Progenitor cell of endocrine pancreas (in vitro differentiated cells): ENCODE results near the gene SAA4. TPM values are rescaled to one million over a fixed set of nuclear protein-coding genes. Genes with fewer than 3 reads are reported as not detected.
"Not testable (repeated sequence)": the region's sequence is repeated elsewhere in the genome, so short reads cannot be mapped to it uniquely, and the experiment has no call there.

Experiments
- DNase-seq: peaks from one replicate; pipeline ENCODE4 v3.0.0; 2021; ENCODE audit warnings: low spot score; ENCODE audit not compliant: unreplicated experiment
- H3K27ac Mint-ChIP-seq: 2 replicates; pipeline ENCODE4 v1.8.0; 2021; ENCODE audit warnings: mild to moderate bottlenecking, moderate library complexity, mixed read lengths
- H3K27me3 Mint-ChIP-seq: 2 replicates; pipeline ENCODE4 v1.8.0; 2021; ENCODE audit warnings: mixed read lengths
- H3K36me3 Mint-ChIP-seq: 2 replicates; pipeline ENCODE4 v1.8.0; 2022; ENCODE audit warnings: mixed read lengths; ENCODE audit not compliant: insufficient read depth
- H3K4me1 Mint-ChIP-seq: 2 replicates; pipeline ENCODE4 v1.8.0; 2021; ENCODE audit warnings: low read depth, mixed read lengths
- H3K4me3 Mint-ChIP-seq: 2 replicates; pipeline ENCODE4 v1.8.0; 2021; ENCODE audit warnings: low read depth, mild to moderate bottlenecking, moderate library complexity, mixed read lengths
- H3K9me3 Mint-ChIP-seq: 2 replicates; pipeline ENCODE4 v1.8.0; 2021; ENCODE audit warnings: low read depth, mixed read lengths
- CTCF ChIP-seq: fragments of 200-600 bp; sonication (generic); IDR thresholded peaks from one replicate; pipeline ENCODE4 v1.5.0; 2021; ENCODE audit warnings: antibody characterized with exemption, mild to moderate bottlenecking; ENCODE audit not compliant: unreplicated experiment
- total RNA-seq: library from RNA; stranded (reverse); gene quantifications from 2 replicates; pipeline ENCODE4 v1.2.1, GENCODE V29; 2021

SAA4 gene
- total RNA-seq, 1 donor from 2014 or later: not detected

GRCh38 chr11:18264035-18264434 is 27.4 kb upstream of the SAA4 start:
- DNase-seq: no peak
- Mint-ChIP-seq H3K27me3 (peaks cover 3% of the 10 kb centered on the region), H3K36me3 (no peaks in the 10 kb centered on the region), H3K9me3 (no peaks in the 10 kb centered on the region), H3K27ac (no peak overlapping the region), H3K4me3 (no peak overlapping the region), H3K4me1 (peaks cover 3% of the 10 kb centered on the region)
- no peak for TF ChIP-seq CTCF

- H3K36me3 Mint-ChIP-seq, H3K4me3 Mint-ChIP-seq, H3K27me3 Mint-ChIP-seq, H3K9me3 Mint-ChIP-seq, DNase-seq, H3K4me1 Mint-ChIP-seq, H3K27ac Mint-ChIP-seq: not testable (repeated sequence)
Observed at GRCh38 chr11:18262681-18263350, 26.2 kb upstream of the SAA4 start.

- Mint-ChIP-seq H3K36me3 (no peaks in the 10 kb centered on the region), H3K27ac (no peak overlapping the region), H3K4me1 (peaks cover 3% of the 10 kb centered on the region), H3K9me3 (no peaks in the 10 kb centered on the region), H3K27me3 (peaks cover 4% of the 10 kb centered on the region), H3K4me3 (no peak overlapping the region)
- no peak for TF ChIP-seq CTCF
- DNase-seq: no peak
Observed at GRCh38 chr11:18261721-18262120, 25.1 kb upstream of the SAA4 start.

- peaks cover 2% of the 10 kb centered on the region for H3K27me3 Mint-ChIP-seq
- no peak for DNase-seq
- no peaks in the 10 kb centered on the region for H3K9me3 Mint-ChIP-seq
- no peak overlapping the region for H3K4me3 Mint-ChIP-seq
- H3K36me3 Mint-ChIP-seq: no peaks in the 10 kb centered on the region
- H3K4me1 Mint-ChIP-seq: peaks cover 3% of the 10 kb centered on the region
- H3K27ac Mint-ChIP-seq: no peak overlapping the region
- TF ChIP-seq CTCF: no peak
Observed at GRCh38 chr11:18259259-18259658, 22.7 kb upstream of the SAA4 start.

GRCh38 chr11:18254781-18255361 is 18.3 kb upstream of the SAA4 start:
- Mint-ChIP-seq H3K4me1 (no peaks in the 10 kb centered on the region), H3K9me3 (no peaks in the 10 kb centered on the region), H3K4me3 (no peak overlapping the region), H3K27me3 (peaks cover 2% of the 10 kb centered on the region), H3K36me3 (no peaks in the 10 kb centered on the region), H3K27ac (no peak overlapping the region)
- DNase-seq: no peak
- no peak for TF ChIP-seq CTCF

GRCh38 chr11:18253778-18254338 is 17.3 kb upstream of the SAA4 start:
- Mint-ChIP-seq H3K4me1 (no peaks in the 10 kb centered on the region), H3K9me3 (no peaks in the 10 kb centered on the region), H3K27ac (no peak overlapping the region), H3K36me3 (no peaks in the 10 kb centered on the region), H3K27me3 (peaks cover 2% of the 10 kb centered on the region), H3K4me3 (no peak overlapping the region)
- DNase-seq: no peak
- TF ChIP-seq CTCF: no peak
